Measurements from ENCODE around the gene UBASH3A.

The UBASH3A gene

DNA sequence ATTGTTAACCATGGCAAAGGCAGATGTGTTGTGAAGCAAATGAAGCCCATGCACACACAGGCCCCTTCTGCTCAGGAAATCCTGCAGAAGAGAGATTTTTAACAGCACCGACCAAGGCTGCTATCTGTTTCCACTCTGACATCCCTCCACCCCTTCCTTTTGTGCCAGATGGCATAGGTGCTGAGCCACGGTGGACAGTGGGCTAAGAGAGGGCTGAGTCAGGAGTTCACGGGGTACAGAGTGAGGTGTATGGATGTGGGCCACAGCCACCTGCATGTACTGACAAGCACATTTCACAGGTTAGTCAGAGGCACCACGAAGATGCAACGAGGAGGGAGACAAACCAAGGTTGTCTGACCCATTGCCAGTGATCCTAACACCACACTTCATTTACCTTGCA, 82.8 kb downstream of the UBASH3A start:
- no peak overlapping the region for H3K27ac ChIP-seq
- no peak for TF ChIP-seq ZFX (IDR thresholded peaks at IDR 0.05)
- TF ChIP-seq, protein P1, sequence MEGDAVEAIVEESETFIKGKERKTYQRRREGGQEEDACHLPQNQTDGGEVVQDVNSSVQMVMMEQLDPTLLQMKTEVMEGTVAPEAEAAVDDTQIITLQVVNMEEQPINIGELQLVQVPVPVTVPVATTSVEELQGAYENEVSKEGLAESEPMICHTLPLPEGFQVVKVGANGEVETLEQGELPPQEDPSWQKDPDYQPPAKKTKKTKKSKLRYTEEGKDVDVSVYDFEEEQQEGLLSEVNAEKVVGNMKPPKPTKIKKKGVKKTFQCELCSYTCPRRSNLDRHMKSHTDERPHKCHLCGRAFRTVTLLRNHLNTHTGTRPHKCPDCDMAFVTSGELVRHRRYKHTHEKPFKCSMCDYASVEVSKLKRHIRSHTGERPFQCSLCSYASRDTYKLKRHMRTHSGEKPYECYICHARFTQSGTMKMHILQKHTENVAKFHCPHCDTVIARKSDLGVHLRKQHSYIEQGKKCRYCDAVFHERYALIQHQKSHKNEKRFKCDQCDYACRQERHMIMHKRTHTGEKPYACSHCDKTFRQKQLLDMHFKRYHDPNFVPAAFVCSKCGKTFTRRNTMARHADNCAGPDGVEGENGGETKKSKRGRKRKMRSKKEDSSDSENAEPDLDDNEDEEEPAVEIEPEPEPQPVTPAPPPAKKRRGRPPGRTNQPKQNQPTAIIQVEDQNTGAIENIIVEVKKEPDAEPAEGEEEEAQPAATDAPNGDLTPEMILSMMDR (conservative IDR thresholded peaks at IDR 0.05) = no peak

DNA sequence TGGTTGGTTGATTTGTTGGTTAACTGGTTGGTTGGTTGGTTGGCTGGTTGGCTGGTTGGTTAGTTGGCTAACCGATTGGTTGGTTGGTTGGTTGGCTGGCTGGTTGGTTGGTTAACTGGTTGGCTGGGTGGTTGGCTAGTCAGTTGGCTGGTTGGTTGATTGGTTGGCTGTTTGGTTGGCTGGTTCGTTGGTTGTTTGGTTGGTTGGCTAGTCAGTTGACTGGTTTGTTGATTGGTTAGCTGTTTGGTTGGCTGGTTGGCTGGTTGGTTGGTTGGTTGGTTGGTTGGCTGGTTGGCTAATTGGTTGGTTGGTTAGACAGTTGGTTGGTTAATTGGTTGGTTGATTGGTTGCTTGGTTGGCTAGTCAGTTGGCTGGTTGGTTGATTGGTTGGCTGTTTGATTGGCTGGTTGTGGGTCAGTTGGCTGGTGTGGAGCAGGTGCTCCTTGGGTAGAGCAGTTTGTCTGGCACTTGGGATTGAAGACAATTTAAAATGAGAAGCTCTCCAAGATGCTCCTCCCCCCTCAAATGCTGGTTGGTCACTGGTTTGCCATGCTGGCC, 85.4 kb downstream of the UBASH3A start:
- no peak overlapping the region for H3K27ac ChIP-seq
- no peak for TF ChIP-seq ZFX (IDR thresholded peaks at IDR 0.05)
- TF ChIP-seq, protein P1 (conservative IDR thresholded peaks at IDR 0.05) = no peak

DNA sequence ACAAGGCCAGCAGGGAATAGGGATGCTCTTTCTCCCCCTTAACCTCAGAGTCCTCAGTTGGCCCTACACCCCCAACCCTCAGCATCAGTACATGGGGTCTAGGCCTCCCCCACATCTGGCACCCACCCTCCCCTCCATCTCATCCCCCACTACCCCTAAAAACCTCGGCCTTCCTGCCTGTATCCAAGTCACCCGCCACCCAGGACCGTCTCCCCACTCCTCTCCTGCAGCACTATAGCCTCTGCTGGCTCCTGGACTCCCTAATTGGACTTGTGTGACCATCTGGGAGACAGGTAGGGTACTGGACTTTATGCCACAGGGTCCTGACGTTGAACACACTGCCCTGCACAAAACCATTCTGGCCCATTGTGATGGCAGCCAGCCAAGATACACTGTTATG, 86.3 kb downstream of the UBASH3A start:
- no peak overlapping the region for H3K27ac ChIP-seq
- no peak for TF ChIP-seq ZFX (IDR thresholded peaks at IDR 0.05)
- TF ChIP-seq, protein P1 (conservative IDR thresholded peaks at IDR 0.05) = no peak

DNA sequence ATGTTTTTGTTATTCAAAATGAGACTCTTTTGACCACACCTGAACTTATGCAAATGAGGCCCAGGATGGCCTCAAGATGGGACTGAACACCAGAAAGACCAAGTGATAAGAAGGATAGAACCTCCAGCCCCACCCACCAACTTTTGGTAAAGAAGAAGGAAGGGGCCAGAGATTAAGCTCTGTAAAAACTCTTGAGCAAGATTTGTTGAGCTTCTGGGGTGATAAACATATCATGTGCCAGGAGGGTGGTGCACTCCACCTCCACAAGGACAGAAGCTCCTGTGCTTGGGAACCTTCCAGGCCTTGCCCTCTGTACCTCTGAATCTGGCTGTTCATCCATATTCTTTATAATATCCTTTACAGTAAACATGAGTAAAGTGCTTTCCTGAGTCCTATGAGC, 87.0 kb downstream of the UBASH3A start:
- TF ChIP-seq ZFX (IDR thresholded peaks at IDR 0.05) = no peak
- TF ChIP-seq, protein P1 (conservative IDR thresholded peaks at IDR 0.05) = no peak
- no peak overlapping the region for H3K27ac ChIP-seq

DNA sequence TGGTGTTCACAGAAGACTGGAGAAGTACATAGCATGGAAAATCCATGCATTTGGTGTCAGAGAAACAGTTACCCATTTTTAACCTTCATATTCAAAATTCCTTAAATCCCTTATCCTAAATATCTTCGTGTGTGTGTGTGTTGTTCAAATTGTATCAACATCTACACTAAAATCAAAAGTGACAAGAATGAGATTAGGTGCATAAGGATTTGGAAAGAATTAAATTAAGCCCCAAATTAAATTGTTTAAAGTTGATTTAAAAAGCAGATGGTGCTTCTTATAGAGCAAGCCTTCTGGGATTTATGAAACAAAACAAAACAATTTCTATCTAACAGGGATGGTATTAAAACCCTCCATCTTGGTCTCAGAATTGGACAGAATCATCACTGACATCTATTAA, 87.6 kb downstream of the UBASH3A start:
- H3K27ac ChIP-seq = no peak overlapping the region
- no peak for TF ChIP-seq ZFX (IDR thresholded peaks at IDR 0.05)
- TF ChIP-seq, protein P1 (conservative IDR thresholded peaks at IDR 0.05) = no peak

DNA sequence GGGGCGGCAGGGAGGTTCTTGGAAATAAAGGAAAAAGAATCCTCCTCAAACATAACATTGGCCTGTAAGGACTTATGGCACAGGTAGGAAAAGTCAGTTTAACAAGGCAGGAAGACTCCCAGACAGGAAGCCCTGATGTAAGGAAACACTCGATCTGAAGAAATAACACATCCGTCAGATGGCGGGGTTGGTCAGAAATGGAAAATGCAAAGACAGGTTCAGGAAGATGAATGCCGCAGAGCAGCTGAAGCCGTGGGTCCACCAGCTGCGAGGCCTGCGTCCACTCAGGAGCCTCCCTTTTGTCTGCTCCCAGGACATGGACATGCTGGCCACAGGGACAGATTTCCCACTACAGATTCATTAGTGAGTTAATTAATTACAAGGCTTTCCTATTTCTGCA, 88.5 kb downstream of the UBASH3A start:
- TF ChIP-seq, protein P1 (conservative IDR thresholded peaks at IDR 0.05) = no peak
- no peak for TF ChIP-seq ZFX (IDR thresholded peaks at IDR 0.05)
- H3K27ac ChIP-seq = no peak overlapping the region

DNA sequence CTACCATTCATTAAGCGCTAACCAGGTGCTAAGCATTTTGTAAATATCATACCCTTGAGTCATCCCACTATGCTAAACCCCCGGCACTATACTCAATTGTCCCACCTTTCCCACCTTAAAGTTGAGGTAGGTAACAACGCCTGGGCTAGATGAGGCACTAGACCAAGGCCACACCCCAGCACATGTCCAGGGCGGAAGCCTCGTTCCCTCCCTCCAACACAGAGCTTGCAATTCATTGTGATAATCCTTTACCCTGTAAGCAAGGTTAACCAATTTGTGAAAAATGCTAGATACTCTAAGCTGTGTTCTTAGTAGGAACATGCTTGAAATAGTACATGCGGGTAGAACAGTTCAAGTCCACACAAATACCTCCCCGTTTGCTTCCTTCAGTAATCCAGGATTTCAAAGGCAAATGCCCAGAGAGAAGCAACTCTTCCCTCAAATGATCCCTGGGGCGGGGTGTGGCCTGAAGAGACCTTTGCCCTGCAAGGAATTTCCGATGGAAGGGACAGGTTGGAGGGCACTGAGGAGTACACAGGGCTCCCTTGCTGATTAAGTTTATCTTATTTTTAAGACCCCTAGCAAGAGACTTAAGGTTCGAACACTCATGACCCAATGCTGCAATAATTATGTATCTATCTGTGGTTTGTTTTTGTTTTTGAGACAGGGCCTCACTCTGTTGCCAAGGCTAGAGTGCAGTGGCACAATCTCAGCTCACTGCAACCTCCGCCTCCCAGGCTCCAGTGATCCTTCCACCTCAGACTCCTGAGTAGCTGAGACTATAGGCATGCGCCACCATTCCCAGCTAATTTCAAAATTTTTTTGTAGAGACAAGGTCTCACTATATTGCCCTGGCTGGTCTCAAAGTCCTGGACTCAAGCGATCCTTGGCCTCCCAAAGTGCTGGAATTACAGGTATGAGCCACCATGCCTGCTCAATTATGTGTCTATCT, 89.7 kb downstream of the UBASH3A start:
- TF ChIP-seq ZFX (IDR thresholded peaks at IDR 0.05) = no peak
- TF ChIP-seq, protein P1 (conservative IDR thresholded peaks at IDR 0.05) = no peak
- H3K27ac ChIP-seq = no peak overlapping the region
